GM23248 (cell line): Measurements from ENCODE around the gene RASGRP2.

Experiments
- EZH2 ChIP-seq: fragments of 200-600 bp; sonication (generic); IDR thresholded peaks from 2 replicates; pipeline ENCODE4 v1.6.1; 2018; ENCODE audit warnings: antibody characterized with exemption, mild to moderate bottlenecking; ENCODE audit not compliant: insufficient read depth, poor library complexity, severe bottlenecking
- EZH2phosphoT487 ChIP-seq: fragments of 200-600 bp; sonication (generic); IDR thresholded peaks from 2 replicates; pipeline ENCODE4 v1.6.1; 2018; ENCODE audit warnings: antibody characterized with exemption, moderate library complexity, mild to moderate bottlenecking, low read depth; ENCODE audit not compliant: insufficient read depth

GRCh38 chr11:64698427-64698826, 45.5 kb downstream of the RASGRP2 start:
- TF ChIP-seq EZH2: no peak
- TF ChIP-seq EZH2phosphoT487: no peak
